Measurements from ENCODE around the gene SASH1.

Gene SASH1

DNA sequence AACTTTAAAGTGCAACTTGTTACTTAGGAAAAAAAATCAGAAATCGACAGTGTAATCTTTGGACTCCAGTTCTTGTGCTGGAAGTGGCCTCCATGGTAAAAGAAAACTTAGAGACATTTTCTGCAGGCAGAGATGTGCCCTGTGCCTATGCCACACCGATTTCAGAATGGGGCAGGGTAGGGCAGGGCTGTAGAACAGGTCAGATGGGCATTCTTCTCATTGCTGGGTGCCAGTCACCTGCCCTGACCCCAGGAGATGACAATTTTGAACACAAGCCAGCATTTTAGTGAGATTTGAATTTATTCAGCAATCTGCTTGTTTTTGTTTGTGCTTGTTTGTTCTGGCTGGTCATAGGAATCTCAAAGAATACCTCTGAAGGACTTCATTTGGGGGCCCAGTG lies 63.3 kb downstream of the SASH1 start:
- DNase-seq (ENCODE audit: low spot score): no peak

DNA sequence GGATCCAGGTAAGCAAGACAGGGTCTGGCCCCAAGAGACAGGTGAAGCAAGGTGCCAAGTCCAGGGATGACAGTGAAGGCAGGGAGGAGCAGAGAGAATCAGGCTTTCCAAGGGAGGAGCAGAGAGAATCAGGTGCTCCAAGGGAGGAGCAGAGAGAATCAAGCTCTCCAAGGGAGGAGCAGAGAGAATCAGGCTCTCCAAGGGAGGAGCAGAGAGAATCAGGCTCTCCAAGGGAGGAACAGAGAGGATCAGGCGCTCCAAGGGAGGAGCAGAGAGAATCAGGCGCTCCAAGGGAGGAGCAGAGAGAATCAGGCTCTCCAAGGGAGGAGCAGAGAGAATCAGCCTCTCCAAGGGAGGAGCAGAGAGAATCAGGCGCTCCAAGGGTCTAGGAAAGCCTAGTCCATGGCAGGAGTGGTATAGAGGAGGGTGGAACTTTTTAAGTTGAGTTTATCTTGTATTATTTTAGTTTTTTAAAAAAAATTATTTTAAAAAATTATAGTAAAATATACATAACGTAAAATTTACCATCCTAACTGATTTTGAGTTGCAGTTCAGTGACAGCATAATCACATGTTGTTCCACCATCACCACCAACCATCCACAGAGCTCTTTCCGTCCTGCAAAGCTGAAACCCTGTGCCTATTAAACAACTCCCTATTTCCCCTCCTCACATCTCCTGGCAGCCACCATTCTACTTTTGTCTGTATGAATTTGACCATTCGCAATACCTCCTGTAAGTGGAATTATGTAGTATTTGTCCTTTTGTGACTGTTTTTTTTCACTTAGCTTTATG lies 64.1 kb downstream of the SASH1 start:
- DNase-seq (ENCODE audit: low spot score): no peak

DNA sequence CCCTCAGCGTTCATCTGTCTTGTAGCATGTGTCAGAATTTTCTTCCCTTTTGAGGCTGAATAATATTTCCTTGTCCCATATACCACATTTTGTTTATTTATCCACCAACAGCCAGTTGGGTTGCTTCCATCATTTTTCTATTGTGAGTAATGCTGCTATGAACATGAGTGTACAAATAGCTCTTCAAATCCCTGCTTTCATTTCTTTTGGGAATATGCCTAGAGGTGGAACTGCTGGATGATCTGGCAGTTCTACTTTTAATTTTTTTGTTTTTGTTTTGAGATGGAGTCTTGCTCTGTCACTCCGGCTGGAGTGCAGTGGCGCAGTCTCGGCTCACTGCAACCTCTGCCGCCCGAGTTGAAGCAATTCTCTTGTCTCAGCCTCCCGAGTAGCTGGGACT lies 64.7 kb downstream of the SASH1 start:
- no peak for DNase-seq (ENCODE audit: low spot score)

DNA sequence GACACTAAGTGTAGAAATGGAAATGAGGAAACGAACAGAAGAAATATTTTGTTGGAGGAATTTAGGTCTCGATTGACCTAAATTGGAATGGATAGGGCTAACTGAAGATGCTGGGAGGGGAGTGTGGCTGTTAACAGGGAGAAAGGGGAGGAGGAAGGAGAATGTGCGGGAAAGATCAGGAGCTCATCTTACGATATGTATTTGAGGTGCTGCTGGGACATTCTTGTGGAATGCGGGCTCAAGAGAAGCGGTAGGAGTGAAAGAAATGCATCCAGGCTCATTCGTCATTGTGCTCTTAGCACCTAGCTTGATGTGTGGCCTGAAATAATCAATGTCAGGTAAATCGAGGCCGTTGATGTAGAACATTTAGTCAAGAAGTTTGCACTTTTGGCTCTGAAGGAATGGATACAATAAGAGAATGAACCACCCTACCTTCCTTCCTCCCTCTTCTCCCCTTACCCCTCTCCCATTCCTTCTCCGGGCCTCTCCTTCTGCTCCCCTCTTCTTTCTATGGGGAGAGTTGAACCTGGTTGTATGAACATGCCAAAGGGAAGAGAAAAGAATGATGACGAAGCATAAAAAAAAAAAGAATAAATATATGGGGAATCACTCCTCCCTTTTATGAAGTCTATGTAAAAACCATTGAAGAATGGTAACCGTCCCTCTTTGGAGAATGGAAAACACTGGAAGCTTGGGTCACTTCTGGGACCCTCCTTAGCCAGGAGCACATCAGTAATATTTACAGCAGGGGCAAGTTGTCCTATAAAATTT lies 70.9 kb downstream of the SASH1 start:
- no peak for DNase-seq (ENCODE audit: low spot score)

DNA sequence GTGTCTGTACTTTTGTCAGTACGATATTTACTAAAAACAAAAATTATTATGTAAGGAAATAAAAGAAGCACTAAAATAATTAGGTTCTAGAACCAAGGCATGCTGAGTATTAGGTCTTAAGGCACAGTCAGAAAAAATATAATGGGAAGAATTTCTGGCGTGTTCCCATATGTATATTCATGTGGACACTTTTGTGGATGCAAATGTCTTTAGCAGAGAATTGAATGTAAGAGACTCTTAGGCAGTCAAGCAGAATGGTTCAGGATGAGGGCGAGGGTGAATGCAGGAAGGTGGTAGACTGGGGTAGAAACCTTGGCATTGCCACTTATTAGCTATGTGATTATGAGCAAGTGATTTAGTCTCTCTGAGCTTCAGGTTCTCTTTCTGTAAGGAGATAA lies 71.5 kb downstream of the SASH1 start:
- no peak for DNase-seq (ENCODE audit: low spot score)

DNA sequence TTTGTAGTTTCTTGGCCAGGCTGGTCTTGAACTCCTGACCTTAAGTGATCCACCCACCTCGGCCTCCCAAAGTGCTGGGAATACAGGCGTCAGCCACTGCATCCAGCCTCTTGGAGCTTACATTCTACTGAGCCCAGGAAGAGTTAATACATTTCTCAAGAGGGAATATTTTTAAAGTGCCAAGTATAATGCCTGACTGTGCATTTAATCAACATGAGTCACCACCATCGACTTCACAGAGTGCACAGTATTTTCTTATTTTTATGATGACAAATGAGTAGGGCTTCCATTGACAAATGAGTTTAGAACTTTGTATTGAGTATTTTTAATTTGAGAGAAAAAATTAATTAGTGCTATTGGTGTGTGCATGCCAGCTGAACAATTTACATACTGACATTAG lies 72.2 kb downstream of the SASH1 start:
- DNase-seq (ENCODE audit: low spot score): no peak

DNA sequence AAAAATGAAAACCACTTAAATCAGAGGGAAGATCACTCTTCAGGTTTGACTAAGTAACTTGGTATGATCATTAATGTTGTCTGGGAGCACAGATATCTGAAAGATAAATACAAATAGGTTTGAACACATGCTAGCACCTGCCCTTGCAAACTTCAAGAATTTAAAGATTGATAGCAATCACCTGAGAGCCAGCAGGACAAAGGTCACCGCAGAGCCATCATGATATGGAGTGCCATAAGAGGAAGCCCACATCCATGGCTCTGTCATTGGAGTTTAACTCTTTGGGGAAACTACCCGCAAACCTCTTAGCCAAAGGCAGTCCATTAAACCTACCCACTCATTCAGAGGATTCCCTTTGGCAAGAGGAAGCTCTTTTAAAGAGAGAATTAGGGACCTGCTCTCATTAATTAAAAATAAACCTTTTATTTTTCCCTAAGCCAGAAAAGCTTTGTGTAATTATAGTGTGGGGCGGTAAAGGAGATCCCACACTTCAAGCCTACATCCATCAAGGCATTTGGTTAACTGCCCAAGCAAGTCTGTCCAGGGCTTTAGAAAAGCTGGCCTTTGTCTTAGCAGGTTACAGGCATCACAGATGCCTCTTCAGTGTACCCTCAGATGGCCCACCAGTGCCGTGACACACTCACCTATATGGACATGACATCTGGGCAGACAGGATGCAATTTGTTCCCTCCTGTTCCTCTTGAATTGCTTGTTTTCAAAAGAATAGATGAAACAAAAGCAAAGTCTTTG lies 73.0 kb downstream of the SASH1 start:
- DNase-seq (ENCODE audit: low spot score): no peak

DNA sequence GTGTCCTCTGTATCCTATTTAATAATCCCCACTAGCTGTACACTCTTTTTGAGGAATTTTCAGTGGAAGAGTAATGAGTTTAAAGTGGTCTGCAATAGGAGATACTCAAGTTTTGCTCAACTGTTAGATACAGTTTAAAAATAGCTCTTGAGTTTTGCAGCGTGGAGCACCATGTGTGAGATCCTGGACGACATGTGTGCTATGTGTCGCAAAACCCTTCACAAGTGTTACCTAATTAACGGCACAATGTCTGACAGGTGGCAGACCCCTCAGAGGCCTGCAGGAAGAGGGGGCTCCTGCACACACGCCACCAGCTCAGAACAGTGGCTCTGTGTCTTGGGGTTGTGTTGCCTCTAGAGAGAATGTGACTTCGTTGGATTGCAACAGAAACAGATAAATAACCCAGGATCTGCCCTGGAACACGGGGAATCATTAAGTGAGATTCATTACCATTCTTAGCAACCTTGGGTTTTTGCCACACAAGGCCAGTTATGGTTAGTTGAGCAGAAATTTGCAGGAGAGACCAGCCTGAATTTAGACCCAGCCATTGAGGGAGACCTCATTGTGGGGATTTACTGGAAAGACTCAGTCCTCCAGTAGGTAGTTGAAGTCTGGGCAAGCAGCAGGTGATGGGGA lies 73.8 kb downstream of the SASH1 start:
- no peak for DNase-seq (ENCODE audit: low spot score)

DNA sequence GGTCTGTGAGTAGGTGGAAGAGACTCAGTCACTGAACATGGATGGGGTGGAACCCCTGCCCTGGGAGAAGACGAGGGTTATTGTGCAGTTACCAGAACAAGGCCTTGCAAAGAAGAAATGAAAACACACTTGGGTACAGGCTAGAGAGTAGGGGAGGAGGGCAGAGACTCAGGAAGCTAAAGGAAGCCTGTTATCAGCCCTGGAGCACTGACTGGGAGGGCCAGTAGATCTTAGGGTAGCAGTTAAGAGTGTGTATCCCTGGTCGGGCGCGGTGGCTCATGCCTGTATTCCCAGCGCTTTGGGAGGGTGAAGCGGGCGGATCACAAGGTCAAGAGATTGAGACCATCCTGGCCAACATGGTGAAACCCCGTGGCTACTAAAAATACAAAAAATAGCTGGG lies 74.4 kb downstream of the SASH1 start:
- no peak for DNase-seq (ENCODE audit: low spot score)

DNA sequence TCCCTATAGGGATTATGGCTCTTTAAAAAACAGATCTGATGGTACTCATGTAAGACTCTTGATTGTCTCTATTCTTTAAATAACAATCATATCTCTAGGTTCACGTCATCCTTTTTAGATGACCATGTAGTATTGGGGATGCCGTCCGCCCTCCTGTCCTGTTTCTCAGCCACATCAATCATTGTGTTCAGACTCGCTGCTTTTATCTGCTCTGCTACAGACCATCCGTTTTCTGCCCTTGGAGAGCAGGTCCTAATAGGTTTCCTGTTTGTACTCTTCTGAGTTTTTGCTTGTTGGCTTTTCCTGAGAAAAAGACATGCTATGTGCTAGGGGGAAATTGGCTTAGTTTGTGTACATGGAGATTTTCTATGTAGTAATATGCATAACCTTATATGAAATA lies 76.8 kb downstream of the SASH1 start:
- no peak for DNase-seq (ENCODE audit: low spot score)

DNA sequence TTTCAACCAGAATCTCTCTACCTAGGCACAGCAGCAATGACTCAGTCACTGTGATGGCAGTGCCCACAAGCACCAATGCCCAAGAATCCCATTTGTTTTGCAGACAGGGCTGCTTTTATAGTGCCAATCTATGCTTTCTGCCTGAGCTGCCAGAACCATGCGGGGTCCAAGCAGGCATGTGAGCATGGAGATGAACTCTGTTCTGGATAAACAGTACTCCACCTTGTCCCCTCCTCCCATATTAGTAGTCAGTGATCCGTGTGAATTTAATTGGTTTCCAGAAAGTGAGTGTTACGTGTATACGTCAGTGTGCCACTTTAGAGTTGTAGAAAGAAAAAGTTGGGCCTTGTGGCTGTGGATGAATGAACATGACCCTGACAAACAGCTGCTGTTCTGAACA lies 79.4 kb downstream of the SASH1 start:
- DNase-seq (ENCODE audit: low spot score): no peak

DNA sequence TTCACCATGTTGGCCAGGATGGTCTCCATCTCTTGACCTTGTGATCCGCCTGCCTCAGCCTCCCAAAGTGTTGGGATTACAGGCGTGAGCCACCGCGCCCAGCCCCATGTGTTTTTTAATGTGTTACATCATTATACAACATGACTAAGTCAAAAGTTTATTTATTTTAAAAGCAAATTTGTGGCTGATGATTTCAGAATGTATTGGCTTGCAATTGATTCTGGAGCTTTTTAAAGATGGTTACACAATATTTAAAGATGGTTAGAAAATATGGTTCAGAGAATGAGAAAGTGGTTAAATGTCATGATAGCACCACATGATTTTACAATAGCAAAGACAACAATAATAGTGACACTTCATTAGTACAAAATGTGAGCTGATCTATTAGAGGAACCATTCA lies 80.5 kb downstream of the SASH1 start:
- DNase-seq (ENCODE audit: low spot score): no peak

DNA sequence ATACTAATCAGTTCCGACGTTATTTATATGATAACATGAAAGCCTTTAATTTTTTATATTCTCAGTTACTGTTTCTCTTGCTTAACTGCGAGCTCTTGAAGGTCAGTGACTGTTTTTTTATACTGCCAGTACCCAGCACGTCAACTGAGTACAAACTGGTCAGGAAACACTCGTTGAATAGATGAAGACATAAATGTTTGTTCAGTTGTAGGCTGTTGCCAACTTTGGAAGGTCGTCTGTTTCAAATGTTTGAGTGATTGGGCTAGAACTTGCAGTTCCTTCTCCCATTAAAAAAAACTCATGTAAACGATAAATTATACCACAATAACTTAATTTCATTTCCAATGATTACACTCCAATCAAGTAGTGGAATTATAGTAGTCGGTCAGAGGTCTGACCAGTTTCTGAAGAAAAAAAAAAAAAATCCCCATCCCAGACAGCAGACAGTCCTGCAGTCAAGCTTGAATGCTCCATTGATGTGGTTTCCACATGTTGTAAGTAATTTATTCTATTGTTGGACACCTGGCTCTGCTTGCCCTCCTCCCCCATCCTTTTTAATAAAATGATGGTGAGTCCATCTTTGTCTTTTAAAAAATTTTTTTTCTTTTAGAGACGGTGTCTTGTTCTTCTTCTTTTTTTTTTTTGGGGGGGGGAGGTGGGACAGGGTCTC lies 81.1 kb downstream of the SASH1 start:
- no peak for DNase-seq (ENCODE audit: low spot score)

DNA sequence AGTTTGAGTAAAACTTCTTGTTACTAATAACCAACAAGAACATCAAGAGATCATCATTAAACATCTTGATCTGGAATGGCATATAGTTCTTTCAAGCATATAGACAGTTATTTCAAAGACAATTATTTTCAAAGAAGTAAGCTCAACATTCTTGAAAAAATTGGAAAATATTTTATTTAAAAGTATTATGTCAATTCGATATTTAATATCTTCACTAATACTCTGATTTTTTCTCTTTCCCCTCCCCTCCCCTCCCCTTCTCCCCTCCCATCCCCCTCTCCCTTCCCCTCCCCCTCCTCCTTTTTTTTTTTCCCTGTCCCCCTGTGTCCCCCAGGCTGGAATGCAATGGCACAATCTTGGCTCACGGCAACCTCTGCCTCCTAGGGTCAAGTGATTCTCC lies 82.8 kb downstream of the SASH1 start:
- DNase-seq (ENCODE audit: low spot score): no peak

DNA sequence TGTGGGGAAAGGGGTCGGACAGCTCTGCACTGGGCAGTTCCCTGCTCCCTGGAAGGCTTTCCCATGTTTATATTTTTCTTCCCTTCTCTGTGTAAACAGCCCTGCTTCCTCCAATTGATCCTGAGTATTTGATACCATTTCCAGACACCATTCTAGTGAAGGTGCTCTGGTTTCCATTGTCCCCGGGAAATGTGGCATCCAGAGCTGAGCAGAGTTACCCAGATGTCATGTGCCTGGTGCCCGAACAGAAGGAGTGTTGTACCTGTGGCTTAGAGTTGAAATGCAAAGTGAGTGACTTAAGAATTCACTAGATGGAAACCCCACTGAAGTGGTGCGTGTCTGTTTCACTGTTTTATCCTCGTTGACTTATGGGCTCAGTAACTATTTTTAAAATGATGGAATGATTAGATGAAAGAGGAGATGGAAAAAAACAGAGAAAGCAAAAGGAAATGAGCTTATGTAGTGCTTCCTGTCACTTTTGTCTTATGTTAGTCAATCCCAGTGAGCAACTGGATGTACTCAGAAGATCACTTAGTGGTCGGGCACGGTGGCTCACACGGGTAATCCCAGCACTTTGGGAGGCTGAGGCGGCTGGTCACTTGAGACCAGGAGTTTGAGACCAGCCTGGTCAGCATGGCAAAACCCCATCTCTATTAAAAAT lies 83.8 kb downstream of the SASH1 start:
- no peak for DNase-seq (ENCODE audit: low spot score)

DNA sequence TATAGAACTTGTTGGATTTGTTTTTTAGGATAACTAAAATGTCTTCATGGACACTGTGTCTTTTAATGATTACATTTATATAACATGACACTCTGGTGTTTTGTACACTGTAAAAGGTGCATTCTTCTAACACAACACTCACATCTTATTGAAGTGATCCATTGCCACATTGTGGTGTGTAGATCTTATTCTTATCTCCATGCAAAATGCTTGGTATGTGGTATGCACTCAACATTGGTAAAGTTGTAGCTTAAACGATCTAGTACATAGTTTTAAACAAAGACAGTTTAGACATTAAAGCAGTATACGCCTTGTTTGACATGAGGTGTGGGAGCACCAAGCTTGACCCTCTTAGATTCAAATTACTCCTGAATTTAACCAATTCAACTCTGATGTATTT lies 84.7 kb downstream of the SASH1 start:
- DNase-seq (ENCODE audit: low spot score): no peak

DNA sequence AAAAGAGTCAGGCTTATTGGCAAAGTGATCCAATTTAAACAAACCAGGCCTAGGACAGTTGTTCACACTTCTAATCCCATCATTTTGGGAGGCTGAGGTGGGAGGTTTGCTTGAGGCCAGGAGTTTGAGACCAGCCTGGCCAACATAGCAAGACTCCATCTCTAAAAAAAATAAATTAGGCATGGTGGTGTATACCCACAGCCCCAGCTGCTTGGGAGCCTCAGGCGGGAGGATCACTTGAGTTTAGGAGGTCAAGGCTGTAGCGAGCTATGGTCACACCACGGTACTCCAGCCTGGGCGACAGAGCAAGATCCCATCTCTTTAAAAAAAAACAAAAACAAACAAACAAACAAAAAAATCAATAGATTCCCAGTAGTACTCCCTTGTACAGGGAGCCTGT lies 86.8 kb downstream of the SASH1 start:
- no peak for DNase-seq (ENCODE audit: low spot score)

DNA sequence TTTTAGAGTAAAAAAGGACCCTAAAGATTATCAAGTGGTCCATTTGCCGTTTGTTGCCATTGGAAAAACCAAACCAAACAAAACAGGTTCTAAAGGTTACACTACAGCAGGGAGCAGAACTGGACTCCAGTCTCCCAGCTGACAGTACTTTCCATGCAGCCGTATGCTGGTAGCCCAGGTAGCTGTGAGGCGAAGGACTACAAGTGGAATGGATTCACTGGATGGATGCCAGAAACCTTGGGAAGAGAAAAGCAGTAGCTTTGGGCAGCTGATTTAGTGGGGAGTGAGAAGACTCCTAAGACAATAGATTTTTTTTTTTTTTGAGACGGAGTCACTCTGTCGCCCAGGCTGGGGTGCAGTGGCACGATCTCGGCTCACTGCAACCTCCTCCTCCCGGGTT lies 88.3 kb downstream of the SASH1 start:
- no peak for DNase-seq (ENCODE audit: low spot score)

DNA sequence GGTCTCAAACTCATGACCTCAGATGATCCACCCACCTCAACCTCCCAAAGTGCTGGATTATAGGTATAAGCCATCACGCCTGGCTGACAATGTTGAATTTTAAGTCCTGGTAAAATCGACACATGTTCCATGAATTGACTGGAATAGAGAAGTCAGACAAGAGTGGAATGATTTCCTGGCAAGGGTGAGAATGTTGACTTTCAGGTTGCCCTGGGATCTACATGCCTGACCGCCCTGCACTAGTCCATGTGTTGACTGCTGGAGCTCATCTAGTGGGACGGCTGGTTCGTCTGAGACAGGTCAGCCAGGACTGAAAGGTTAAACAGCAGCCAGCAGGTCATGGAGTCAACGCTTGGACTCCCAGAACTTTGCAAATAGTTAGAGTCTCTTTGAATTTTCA lies 88.8 kb downstream of the SASH1 start:
- DNase-seq (ENCODE audit: low spot score): no peak

DNA sequence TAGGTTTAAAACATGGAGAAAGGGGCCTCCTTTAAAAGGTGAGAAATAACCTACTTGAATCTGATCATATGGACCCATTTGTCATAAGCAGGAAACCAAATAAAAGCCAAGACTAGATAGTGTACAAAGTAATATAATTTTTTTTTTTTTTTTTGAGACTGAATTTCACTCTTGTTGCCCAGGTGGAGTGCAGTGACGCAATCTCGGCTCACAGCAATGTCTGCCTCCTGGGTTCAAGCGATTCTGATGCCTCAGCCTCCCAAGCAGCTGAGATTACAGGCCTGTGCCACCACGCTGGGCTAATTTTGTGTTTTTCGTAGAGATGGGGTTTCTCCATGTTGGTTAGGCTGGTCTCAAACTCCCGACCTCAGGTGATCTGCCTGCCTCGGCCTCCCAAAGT lies 89.2 kb downstream of the SASH1 start:
- DNase-seq (ENCODE audit: low spot score): no peak

DNA sequence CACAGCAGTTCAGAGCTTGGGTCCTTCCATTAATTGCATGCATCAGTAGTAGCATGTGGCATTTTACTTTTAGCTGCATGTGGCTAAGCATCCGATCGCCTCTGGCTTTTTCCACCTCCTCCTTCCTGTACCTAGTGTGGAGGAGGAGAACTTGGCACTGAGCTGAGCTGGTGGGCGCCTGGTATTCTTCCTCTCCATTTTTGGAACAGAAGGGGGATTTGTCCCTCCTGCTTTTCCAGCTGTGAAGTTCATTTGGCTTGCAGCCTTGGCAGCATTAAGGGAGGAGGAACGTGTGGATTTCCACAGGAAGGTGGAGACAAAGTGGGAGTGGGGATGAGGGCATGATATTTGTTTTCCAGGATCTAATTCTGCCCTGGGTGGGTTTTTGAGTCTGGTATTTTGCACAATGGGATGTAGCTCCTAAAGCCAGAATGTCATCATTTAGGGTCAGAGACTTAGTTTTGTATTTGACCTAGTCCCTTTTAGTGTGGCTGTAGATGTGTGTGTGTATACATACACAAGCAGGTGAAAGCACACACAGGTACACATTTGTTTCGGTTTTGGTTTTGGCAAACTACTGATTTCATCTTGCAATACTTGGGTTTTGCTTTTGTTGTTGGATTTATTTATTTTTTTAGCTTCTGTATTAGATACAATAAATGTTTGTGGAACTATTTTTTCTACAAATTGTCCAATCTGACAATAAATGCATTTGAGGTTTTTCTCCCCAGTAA lies 90.0 kb downstream of the SASH1 start:
- no peak for DNase-seq (ENCODE audit: low spot score)
